Endothelial cell of umbilical vein (primary cell): Measurements from ENCODE around the gene COPS4. TPM values are rescaled to one million over a fixed set of nuclear protein-coding genes. Genes with fewer than 3 reads are reported as not detected.

ENCODE experiments used
- BruUV-seq: library from RNA; stranded (reverse); fragments of 400-500 nt; replicated peaks from 2 replicates; lab custom pipeline; 2021; lab: Mats Ljungman, UMichigan
- CTCF ChIA-PET: fragments of 300-600, 350-600 bp; sonication (Branson Sonifier 250); formaldehyde crosslinking; loops from one replicate; lab custom pipeline; 2021; ENCODE audit warnings: antibody characterized with exemption, inconsistent platforms; lab: Charles Lee
- POLR2A ChIA-PET: fragments of 300-600, 350-600 bp; sonication (Branson Sonifier 250); formaldehyde crosslinking; loops from one replicate; lab custom pipeline; 2021; ENCODE audit warnings: antibody characterized with exemption, inconsistent platforms; lab: Charles Lee
- DNase-seq: peaks from one replicate; pipeline ENCODE4 v3.0.0-alpha.2; 2011; ENCODE audit warnings: low read depth, low spot score
- FAIRE-seq: peaks from 2 replicates; lab custom pipeline; 2011; peaks lifted over from hg19 to GRCh38; lab: Jason Lieb, UNC
- H2AFZ ChIP-seq: 2 replicates; pipeline ENCODE4 v1.6.0; 2012; ENCODE audit warnings: low read depth, low read length, control low read depth, inconsistent platforms
- H3K27ac ChIP-seq: 2 replicates; pipeline ENCODE4 v1.5.1; 2011; ENCODE audit warnings: low read depth, mild to moderate bottlenecking, control low read depth, low read length, moderate library complexity; ENCODE audit not compliant: insufficient read depth
- H3K27me3 ChIP-seq, 2 experiments: 2 replicates each; pipeline versions ENCODE4 v1.6.0 to v1.6.1; 2011; ENCODE audit warnings: low read length in 2 of 2, mixed read lengths in 1 of 2; ENCODE audit not compliant: control insufficient read depth in 2 of 2, insufficient read depth in 2 of 2
- H3K36me3 ChIP-seq, 2 experiments: 2 replicates in 1 of 2; 3 replicates in 1 of 2; pipeline ENCODE4 v1.5.1; 2011; ENCODE audit warnings: low read length in 2 of 2, mild to moderate bottlenecking in 1 of 2, moderate library complexity in 1 of 2; ENCODE audit not compliant: control insufficient read depth in 2 of 2, insufficient read depth in 2 of 2; ENCODE audit errors: extremely low read depth in 1 of 2
- H3K4me1 ChIP-seq: 3 replicates; pipeline ENCODE4 v1.5.1; 2011; ENCODE audit warnings: mild to moderate bottlenecking, low read length; ENCODE audit not compliant: control insufficient read depth, insufficient read depth; ENCODE audit errors: extremely low read depth
- H3K4me2 ChIP-seq: 2 replicates; pipeline ENCODE4 v1.6.1; 2011; ENCODE audit warnings: low read length, control low read depth, mixed read lengths; ENCODE audit not compliant: insufficient read depth
- H3K4me3 ChIP-seq, 3 experiments: fragments of 200-600 bp in 1 of 3; sonication (generic), shearing (Covaris generic) in 1 of 3; replicated peaks in 1 of 3; 2 replicates each; pipeline ENCODE4 v1.5.1; 2011 to 2016; ENCODE audit warnings: control low read depth in 3 of 3, low read length in 3 of 3, mild to moderate bottlenecking in 2 of 3, inconsistent platforms in 1 of 3, low read depth in 1 of 3, moderate library complexity in 1 of 3; ENCODE audit not compliant: insufficient read depth in 1 of 3
- H3K79me2 ChIP-seq: 2 replicates; pipeline ENCODE4 v1.6.0; 2012; ENCODE audit warnings: low read length, inconsistent platforms; ENCODE audit not compliant: control insufficient read depth, insufficient read depth
- H3K9ac ChIP-seq: replicated peaks from 2 replicates; pipeline ENCODE3; 2011; ENCODE audit warnings: low read length, control low read depth; ENCODE audit not compliant: insufficient read depth; ENCODE audit errors: extremely low read depth
- H3K9me1 ChIP-seq: replicated peaks from 3 replicates; pipeline ENCODE4 v1.6.0; 2011; ENCODE audit warnings: mild to moderate bottlenecking, low read length; ENCODE audit not compliant: control insufficient read depth, insufficient read depth; ENCODE audit errors: extremely low read depth
- H3K9me3 ChIP-seq: replicated peaks from 2 replicates; pipeline ENCODE4 v1.5.1; 2012; ENCODE audit warnings: low read length, inconsistent platforms; ENCODE audit not compliant: control insufficient read depth, insufficient read depth
- H4K20me1 ChIP-seq: replicated peaks from 2 replicates; pipeline ENCODE3; 2011; ENCODE audit warnings: mild to moderate bottlenecking, low read length; ENCODE audit not compliant: control insufficient read depth, insufficient read depth; ENCODE audit errors: extremely low read depth
- CTCF ChIP-seq, 2 donors: IDR thresholded peaks; 1 replicate in 1 of 2; 2 replicates in 1 of 2; pipeline ENCODE4 v1.5.1; 2011; ENCODE audit warnings: low read length in 2 of 2, mild to moderate bottlenecking in 2 of 2, moderate library complexity in 2 of 2, control low read depth in 1 of 2, inconsistent platforms in 1 of 2, low read depth in 1 of 2; ENCODE audit not compliant: insufficient read depth in 1 of 2; ENCODE audit errors: extremely low read depth in 1 of 2
- EZH2 ChIP-seq: IDR thresholded peaks from 2 replicates; pipeline ENCODE4 v1.6.1; 2012; ENCODE audit warnings: borderline replicate concordance, low read depth, mild to moderate bottlenecking, moderate library complexity, low read length, inconsistent platforms; ENCODE audit not compliant: severe bottlenecking
- FOS ChIP-seq: IDR thresholded peaks from 2 replicates; pipeline ENCODE4 v1.6.1; 2011; ENCODE audit warnings: mild to moderate bottlenecking, low read length, moderate library complexity, borderline replicate concordance; ENCODE audit not compliant: insufficient read depth
- GATA2 ChIP-seq: IDR thresholded peaks from 2 replicates; pipeline ENCODE4 v1.7.0; 2011; ENCODE audit warnings: low read depth, mild to moderate bottlenecking, moderate library complexity, mixed read lengths, low read length; ENCODE audit not compliant: insufficient read length, insufficient read depth
- JUN ChIP-seq: IDR thresholded peaks from 2 replicates; pipeline ENCODE4 v1.6.1; 2011; ENCODE audit warnings: borderline replicate concordance, low read depth; ENCODE audit not compliant: insufficient read length, insufficient read depth
- MAX ChIP-seq: IDR thresholded peaks from 2 replicates; pipeline ENCODE4 v1.6.1; 2011; ENCODE audit not compliant: insufficient read depth, insufficient read length
- MYC ChIP-seq: IDR thresholded peaks from one replicate; pipeline ENCODE4 v1.6.1; 2011; ENCODE audit warnings: mild to moderate bottlenecking, low read depth, low read length
- POLR2A ChIP-seq: IDR thresholded peaks from 2 replicates; pipeline ENCODE4 v1.6.1; 2012; ENCODE audit warnings: low read depth, mild to moderate bottlenecking, control low read depth, low read length
- POLR2AphosphoS5 ChIP-seq: IDR thresholded peaks from 2 replicates; pipeline ENCODE4 v1.6.1; 2012; ENCODE audit warnings: low read depth, mild to moderate bottlenecking, control low read depth, low read length, moderate library complexity; ENCODE audit not compliant: insufficient read depth
- dilution Hi-C: fragments of 300-500 bp; cut with MboI; formaldehyde crosslinking; loops from one replicate; pipeline ENCODE4 v1.15.0; 2019; ENCODE audit warnings: low sequenced_read_pairs; ENCODE audit not compliant: extremely low pct_ligation_motif_present
- intact Hi-C: fragments of 100-400 bp; cut with micrococcal nuclease; formaldehyde crosslinking; loops from one replicate; pipeline ENCODE4 v1.10.0; 2022
- polyA plus RNA-seq, 4 experiments: library from polyadenylated mRNA; depleted of rRNA in 3 of 4; stranded (reverse) in 3 of 4; unstranded in 1 of 4; fragments of >200 nt; gene quantifications; 2 replicates each; pipeline versions ENCODE4 v1.2.1 to v1.2.3, GENCODE V29; 2011 to 2012; ENCODE audit warnings: missing spikeins in 1 of 4
- total RNA-seq: library from RNA; stranded (reverse); gene quantifications from 2 replicates; pipeline ENCODE4 v1.2.3, GENCODE V29; 2021

The COPS4 gene
- total and polyA plus RNA-seq, 2 donors (not counting 3 experiments of a cell fraction or from before 2014, with no cell fraction given) = 29.8 to 53.0 TPM

GRCh38 chr4:83036991-83037665 lies 2.1 kb downstream of the COPS4 start:
- H3K36me3 ChIP-seq = no peaks in the 10 kb centered on the region
- no TSS peak for BruUV-seq

More at GRCh38 chr4:83036991-83037665, 2.1 kb downstream of the COPS4 start:
- intact Hi-C loops (loop anchor here (10.0 kb wide), 1 partner anchor 418 kb away; the partner anchor contains the start of genes HELQ and MRPS18C), dilution Hi-C loops (no loop called here)
- ChIA-PET POLR2A (no interaction called here), CTCF (interaction anchor here (0.6 to 2.4 kb wide), 20 partner anchors 10 to 575 kb away, joined by 3 to 17 read pairs (median 4); partner anchors contain the start of gene SCD5)
- Histone ChIP-seq H3K27me3 (no peaks in the 10 kb centered on the region), H3K4me2 (peak overlapping the region; percentile 96), H3K9me1 (no peaks in the 10 kb centered on the region), H3K79me2 (peaks cover 57% of the 10 kb centered on the region), H3K4me3 (peak overlapping the region in 1 of 3 experiments; percentile 59), H3K9me3 (no peaks in the 10 kb centered on the region), H2AFZ (peak overlapping the region; percentile 66), H4K20me1 (no peaks in the 10 kb centered on the region), H3K27ac (peak overlapping the region; percentile 40), H3K4me1 (peaks cover 28% of the 10 kb centered on the region), H3K9ac (peak overlapping the region; percentile 34)
- TF ChIP-seq GATA2 = no peak
- no peak for TF ChIP-seq POLR2A
- no peak for TF ChIP-seq MYC
- no peak for TF ChIP-seq CTCF (IDR thresholded peaks at IDR 0.05; ENCODE audit: extremely low read depth in 1 of 2, insufficient read depth in 1 of 2, low read depth in 1 of 2, low read length in 2 of 2)
- TF ChIP-seq FOS = no peak
- no peak for TF ChIP-seq EZH2
- TF ChIP-seq MAX = no peak
- TF ChIP-seq POLR2AphosphoS5 = no peak
- no peak for TF ChIP-seq JUN
- DNase-seq (peak; percentile 52), FAIRE-seq (no peak)
